ENCODE data around the gene ZWILCH. TPM values are rescaled to one million over a fixed set of nuclear protein-coding genes. Genes with fewer than 3 reads are reported as not detected.

Gene ZWILCH
- total RNA-seq, 2 donors from 2014 or later: 3.0 to 8.4 TPM

DNA sequence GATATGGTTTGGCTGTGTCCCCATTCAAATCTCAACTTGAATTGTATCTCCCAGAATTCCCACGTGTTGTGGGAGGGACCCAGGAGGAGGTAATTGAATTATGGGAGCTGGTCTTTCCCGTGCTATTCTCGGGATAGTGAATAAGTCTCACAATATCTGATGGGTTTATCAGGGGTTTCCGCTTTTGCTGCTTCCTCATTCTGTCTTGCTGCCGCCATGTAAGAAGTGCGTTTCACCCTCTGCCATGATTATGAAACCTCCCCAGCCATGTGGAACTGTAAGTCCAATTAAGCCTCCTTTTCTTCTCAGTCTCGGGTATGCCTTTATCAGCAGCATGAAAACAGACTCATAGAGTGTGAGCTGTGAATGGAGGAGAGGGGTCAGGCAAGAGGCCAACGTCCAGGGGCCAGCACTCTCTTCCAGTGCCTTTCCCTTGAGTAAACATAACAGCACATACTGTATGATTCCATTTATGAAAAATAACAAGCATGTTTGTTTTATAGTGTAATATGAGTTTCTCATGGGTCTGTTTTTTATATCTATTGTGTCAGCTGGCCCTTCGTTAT lies 76.9 kb downstream of the ZWILCH start:
- TF ChIP-seq, protein P1, sequence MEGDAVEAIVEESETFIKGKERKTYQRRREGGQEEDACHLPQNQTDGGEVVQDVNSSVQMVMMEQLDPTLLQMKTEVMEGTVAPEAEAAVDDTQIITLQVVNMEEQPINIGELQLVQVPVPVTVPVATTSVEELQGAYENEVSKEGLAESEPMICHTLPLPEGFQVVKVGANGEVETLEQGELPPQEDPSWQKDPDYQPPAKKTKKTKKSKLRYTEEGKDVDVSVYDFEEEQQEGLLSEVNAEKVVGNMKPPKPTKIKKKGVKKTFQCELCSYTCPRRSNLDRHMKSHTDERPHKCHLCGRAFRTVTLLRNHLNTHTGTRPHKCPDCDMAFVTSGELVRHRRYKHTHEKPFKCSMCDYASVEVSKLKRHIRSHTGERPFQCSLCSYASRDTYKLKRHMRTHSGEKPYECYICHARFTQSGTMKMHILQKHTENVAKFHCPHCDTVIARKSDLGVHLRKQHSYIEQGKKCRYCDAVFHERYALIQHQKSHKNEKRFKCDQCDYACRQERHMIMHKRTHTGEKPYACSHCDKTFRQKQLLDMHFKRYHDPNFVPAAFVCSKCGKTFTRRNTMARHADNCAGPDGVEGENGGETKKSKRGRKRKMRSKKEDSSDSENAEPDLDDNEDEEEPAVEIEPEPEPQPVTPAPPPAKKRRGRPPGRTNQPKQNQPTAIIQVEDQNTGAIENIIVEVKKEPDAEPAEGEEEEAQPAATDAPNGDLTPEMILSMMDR (IDR thresholded peaks at IDR 0.05): no peak
- Histone ChIP-seq H3K4me1 (ENCODE audit: control insufficient read depth in 1 of 2, low read depth in 2 of 2) (no peaks in the 10 kb centered on the region), H3K27me3 (replicated peaks; ENCODE audit: insufficient read depth) (no peaks in the 10 kb centered on the region), H3K27ac (no peak overlapping the region), H3K9me3 (no peaks in the 10 kb centered on the region), H3K4me3 (no peak overlapping the region), H3K36me3 (no peaks in the 10 kb centered on the region)
- no peak for ATAC-seq (ENCODE audit: insufficient number of reproducible peaks, low FRiP score, low read depth)
- DNase-seq (ENCODE audit: low spot score): no peak

DNA sequence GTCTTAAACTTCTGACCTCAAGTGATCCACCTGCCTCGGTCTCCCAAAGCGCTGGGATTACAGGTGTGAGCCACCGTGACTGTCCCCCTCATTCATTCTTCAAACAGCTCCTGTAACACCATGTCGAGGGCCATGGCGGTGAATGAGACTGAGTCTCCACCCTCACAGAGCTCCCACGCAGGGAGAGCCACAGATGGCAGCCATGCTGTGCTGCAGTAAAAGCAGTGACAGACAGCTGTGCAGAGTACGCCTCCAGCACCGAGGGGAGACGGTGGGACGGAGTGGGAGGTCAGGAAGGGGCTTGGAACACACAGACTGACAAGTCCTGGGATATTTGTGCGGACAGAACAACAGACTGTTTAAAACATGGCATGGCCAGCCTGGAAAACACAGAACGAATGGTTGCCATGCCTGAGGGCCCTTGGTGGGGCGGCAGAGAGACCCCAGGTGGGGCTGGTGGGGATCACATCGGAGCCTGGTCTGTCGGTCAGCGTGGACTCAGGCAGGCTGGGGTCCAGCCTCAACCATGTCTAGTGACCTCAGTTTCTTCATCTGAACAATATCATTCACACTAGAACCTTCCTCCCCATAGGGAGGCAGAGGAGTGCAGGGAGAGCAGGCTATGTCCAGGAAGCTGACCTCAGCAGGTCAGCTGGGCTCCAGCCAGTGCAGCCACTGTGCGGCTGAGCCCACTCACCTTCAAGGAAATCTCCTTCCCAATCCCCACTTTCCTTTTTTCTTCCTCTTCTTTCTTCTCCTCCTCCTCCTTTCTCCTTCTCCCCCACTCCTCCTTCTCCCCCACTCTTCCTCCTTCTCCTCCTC lies 81.2 kb downstream of the ZWILCH start:
- no peaks in the 10 kb centered on the region for H3K4me1 ChIP-seq (ENCODE audit: control insufficient read depth in 1 of 2, low read depth in 2 of 2)
- H3K27ac ChIP-seq: no peak overlapping the region
- H3K4me3 ChIP-seq: no peak overlapping the region
- ATAC-seq (ENCODE audit: insufficient number of reproducible peaks, low FRiP score, low read depth): no peak
- no peaks in the 10 kb centered on the region for H3K27me3 ChIP-seq (replicated peaks; ENCODE audit: insufficient read depth)
- DNase-seq (ENCODE audit: low spot score): no peak
- TF ChIP-seq, protein P1 (IDR thresholded peaks at IDR 0.05): no peak
- no peaks in the 10 kb centered on the region for H3K36me3 ChIP-seq
- H3K9me3 ChIP-seq: no peaks in the 10 kb centered on the region

DNA sequence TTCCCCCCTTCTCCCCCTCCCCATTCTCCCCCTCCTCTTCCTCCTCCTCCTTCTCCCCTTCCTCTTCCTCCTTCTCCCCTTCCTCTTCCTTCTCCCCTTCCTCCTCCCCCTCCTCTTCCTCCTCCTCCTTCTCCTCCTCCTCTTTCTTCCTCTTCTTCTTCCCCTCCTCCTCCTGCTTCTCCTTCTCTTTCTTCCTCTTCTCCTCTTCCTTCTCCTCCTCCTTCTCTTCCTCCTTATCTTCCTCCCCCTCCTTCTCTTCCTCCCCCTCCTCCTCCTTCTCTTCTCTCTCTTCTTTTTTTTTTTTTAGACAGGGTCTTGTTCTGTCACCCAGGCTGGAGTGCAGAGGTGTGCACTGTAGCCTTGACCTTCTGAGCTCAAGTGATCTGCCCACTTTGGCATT lies 81.9 kb downstream of the ZWILCH start:
- TF ChIP-seq, protein P1 (IDR thresholded peaks at IDR 0.05): no peak
- H3K36me3 ChIP-seq: no peaks in the 10 kb centered on the region
- no peaks in the 10 kb centered on the region for H3K4me1 ChIP-seq (ENCODE audit: control insufficient read depth in 1 of 2, low read depth in 2 of 2)
- H3K27me3 ChIP-seq (replicated peaks; ENCODE audit: insufficient read depth): no peaks in the 10 kb centered on the region
- no peaks in the 10 kb centered on the region for H3K9me3 ChIP-seq
- no peak overlapping the region for H3K27ac ChIP-seq
- ATAC-seq (ENCODE audit: insufficient number of reproducible peaks, low FRiP score, low read depth): no peak
- H3K4me3 ChIP-seq: no peak overlapping the region
- DNase-seq (ENCODE audit: low spot score): no peak

DNA sequence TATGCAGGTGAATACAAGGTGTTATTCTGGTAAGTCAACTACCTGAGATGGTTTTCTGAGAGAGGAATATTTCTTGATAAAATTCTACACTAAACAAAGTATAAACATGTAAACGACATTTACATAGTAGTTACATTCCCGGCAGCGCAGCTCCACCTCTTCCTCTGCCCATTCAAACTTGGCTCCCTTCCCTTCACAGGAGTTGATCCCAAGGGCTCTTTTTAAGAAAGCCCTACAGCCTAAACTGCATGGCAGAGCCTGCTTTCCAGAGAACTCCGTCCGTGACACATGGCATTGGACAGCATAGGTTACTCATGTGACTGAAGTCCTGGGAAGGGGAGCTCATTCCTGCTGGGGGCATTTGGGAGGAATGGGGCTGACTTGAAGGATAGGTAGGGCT lies 82.6 kb downstream of the ZWILCH start:
- Histone ChIP-seq H3K9me3 (no peaks in the 10 kb centered on the region), H3K27me3 (replicated peaks; ENCODE audit: insufficient read depth) (no peaks in the 10 kb centered on the region), H3K4me1 (ENCODE audit: control insufficient read depth in 1 of 2, low read depth in 2 of 2) (no peaks in the 10 kb centered on the region), H3K36me3 (no peaks in the 10 kb centered on the region), H3K4me3 (no peak overlapping the region), H3K27ac (no peak overlapping the region)
- no peak for DNase-seq (ENCODE audit: low spot score)
- TF ChIP-seq, protein P1 (IDR thresholded peaks at IDR 0.05): no peak
- no peak for ATAC-seq (ENCODE audit: insufficient number of reproducible peaks, low FRiP score, low read depth)

DNA sequence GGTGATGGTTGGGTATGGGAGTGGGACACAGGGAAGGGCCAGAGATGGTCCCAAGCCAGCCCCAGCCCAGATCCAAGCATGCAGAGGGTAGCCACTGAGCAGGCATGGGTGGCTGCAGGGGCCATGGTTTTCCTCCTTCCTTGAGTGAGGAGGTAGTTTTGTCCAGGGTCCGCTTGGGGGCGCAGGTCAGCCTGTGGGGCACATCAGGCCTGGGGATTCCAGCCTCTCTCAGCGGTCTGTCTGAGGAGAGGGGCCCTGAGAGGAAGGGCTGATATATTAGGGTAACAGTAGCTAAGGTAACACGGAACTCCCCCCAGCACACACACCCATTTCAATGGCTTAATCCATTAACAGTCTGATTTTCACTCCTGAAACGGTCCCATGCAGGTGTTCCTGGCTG lies 83.4 kb downstream of the ZWILCH start:
- DNase-seq (ENCODE audit: low spot score) (no peak), ATAC-seq (ENCODE audit: insufficient number of reproducible peaks, low FRiP score, low read depth) (no peak)
- TF ChIP-seq, protein P1 (IDR thresholded peaks at IDR 0.05): no peak
- Histone ChIP-seq H3K4me1 (ENCODE audit: control insufficient read depth in 1 of 2, low read depth in 2 of 2) (no peaks in the 10 kb centered on the region), H3K36me3 (no peaks in the 10 kb centered on the region), H3K9me3 (no peaks in the 10 kb centered on the region), H3K4me3 (no peak overlapping the region), H3K27me3 (replicated peaks; ENCODE audit: insufficient read depth) (no peaks in the 10 kb centered on the region), H3K27ac (no peak overlapping the region)
